NCI-H1694 treated with DMSO at 0.1 percent for 48 hours (cell line): ENCODE data around the gene DIP2A.

ENCODE experiments used
- DNase-seq: peaks from one replicate; lab custom pipeline; 2025; lab: John Stamatoyannopoulos, UW

Gene DIP2A

GRCh38 chr21:46594276-46594675 is 135.6 kb downstream of the DIP2A start:
- no peak for DNase-seq

- DNase-seq: no peak
These were observed 137.5 kb downstream of the DIP2A start for GRCh38 chr21:46596201-46596600.

GRCh38 chr21:46597031-46597430 is 138.3 kb downstream of the DIP2A start:
- DNase-seq: no peak

- DNase-seq: no peak
These were observed 139.2 kb downstream of the DIP2A start for GRCh38 chr21:46597896-46598343.

DNA sequence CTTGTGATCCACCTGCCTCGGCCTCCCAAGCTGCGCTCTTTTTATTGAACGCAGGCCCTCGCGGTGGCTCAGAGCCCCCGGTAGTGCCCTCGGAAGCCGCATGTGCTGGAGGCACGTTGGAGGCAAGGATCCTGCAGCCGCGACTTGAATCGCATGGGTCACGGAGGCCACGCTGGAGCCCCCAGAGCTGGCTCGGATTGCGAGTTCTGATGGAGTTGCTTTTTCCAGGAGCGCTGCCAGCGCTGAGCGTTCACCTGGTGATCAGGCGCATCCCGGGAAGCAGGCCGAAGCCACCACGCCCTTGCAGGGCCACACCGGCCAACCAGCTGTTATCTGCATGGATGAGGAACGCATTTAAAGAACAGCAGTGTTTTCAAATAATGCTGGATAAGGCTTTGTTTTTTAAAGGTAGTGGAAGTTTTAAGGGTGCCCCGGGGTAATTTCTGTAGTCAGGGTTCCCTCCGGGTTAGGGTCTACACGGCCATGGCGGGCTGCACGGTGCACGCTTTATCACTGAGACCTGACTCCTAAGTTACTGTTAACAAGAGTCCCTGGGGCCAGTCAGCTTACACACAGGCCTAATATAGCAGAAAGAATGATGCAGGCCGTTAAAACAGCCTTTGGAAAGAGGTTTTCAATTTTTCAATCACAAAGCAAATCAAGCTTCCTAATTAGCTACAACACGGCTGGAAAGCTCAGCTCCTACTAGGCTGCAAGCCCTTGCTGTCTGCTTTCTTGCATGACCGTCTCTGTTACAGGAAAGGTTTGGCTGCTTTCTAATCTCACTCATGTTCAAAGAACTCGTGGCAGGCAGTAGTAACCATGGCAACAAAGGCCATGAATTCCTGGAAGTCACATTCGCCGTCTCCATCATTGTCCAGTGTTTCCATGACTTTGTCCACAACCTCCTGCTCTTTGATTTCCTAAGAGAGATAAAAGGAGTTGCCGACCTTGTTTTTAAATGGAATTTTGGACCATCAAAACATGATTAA is 140.2 kb downstream of the DIP2A start:
- no peak for DNase-seq

- DNase-seq: no peak
These were observed 141.6 kb downstream of the DIP2A start for GRCh38 chr21:46600305-46600704.

DNA sequence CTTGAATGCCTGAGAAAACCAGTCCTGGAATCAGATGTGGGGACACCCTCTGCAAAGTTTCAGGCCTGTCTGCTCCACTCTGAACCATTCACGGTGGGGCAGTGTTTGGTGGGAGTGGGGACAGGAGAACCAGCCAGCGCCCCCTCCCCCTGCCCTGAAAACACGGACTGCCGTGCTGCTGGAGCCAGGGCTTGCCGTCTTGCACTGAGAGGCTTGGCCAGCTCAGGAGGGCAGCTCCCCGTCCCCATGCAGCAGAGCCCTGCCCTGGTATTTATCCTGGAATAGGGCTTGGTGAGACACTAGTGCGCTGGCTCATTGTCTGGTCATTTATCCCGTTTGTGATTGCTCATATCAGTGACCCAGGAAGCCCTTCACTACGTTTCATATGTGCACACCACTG is 142.3 kb downstream of the DIP2A start:
- no peak for DNase-seq

DNA sequence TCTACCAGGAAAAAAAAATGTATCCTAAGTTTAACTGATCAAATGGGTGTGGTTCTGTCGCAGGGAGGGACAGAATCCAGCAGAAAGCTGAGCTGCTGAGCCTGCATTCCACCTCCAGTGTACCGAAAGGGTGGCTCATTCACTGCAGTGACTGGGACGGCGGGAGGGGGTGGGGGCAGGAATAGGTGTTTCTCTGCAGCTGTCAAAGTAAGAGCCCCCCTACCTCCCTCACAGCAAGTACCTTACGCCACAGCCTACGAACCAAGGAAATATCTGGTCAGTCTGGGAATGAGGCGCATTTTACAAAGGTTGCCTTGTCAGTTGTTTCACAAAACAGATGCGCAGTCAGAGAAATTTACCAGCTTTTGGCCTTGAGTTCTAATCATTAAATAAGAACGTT is 144.5 kb downstream of the DIP2A start:
- DNase-seq: no peak

- DNase-seq: no peak
These were observed 145.8 kb downstream of the DIP2A start for GRCh38 chr21:46604329-46604974.

- no peak for DNase-seq
These were observed 146.5 kb downstream of the DIP2A start, which contains the start of gene S100B for GRCh38 chr21:46604975-46605766. Gene S100B, minus strand, starts transcription at chr21:46605082. Its CDS starts 2,667 bp downstream, at chr21:46602415.

GRCh38 chr21:46605767-46606426 is 147.2 kb downstream of the DIP2A start:
- DNase-seq: no peak

GRCh38 chr21:46606427-46606813 is 147.7 kb downstream of the DIP2A start:
- DNase-seq: no peak

- DNase-seq: no peak
These were observed 148.9 kb downstream of the DIP2A start for GRCh38 chr21:46607636-46608035.

- DNase-seq: no peak
These were observed 150.0 kb downstream of the DIP2A start for GRCh38 chr21:46608672-46609111.

DNA sequence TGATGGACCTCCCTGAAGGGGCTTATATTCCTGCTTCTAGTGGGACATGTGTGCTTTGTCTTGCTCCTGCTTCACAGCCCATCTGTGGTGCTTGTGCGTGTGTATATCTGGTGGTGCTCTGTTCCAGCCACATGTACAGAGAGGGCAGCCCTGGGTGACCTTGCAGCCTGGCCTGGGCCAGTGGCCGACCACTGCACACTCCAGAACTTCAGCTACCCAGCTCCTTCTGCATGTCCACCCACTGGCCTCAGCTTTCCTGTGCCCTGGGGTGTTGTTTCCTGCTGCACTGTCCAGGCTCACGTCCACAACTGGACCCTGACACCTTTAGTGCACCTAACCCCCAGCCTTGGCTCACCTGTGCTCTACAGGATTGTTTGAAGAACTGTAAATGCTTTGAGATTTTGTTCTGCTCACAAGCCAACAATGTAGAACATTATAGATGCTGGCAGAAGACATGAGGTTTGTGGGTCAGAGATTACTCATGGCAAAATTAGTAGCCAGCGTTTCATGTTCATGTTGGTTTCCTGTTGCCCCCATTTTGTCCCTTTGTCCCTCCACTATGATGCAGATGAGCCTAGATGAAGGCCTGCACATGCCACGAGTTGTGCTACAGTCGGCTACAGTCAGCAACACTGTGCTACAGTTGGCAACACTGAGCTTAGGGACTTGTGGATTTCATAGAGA is 151.5 kb downstream of the DIP2A start:
- DNase-seq: no peak

DNA sequence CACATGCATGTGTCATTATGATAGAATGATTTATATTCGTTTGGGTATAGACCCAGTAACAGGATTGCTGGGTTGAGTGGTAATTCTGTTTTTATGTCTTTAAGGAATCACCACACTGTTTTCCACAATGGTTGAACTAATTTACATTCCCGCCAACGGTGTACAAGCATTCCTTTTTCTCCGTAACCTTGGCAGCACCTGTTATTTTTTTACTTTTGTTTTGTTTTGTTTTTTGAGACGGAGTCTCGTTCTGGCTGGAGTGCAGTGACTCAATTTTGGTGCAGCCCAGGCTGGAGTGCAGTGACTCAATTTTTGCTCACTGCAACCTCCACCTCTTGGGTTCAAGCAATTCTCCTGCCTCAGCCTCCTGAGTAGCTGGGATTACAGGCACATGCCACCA is 154.7 kb downstream of the DIP2A start:
- DNase-seq: no peak

DNA sequence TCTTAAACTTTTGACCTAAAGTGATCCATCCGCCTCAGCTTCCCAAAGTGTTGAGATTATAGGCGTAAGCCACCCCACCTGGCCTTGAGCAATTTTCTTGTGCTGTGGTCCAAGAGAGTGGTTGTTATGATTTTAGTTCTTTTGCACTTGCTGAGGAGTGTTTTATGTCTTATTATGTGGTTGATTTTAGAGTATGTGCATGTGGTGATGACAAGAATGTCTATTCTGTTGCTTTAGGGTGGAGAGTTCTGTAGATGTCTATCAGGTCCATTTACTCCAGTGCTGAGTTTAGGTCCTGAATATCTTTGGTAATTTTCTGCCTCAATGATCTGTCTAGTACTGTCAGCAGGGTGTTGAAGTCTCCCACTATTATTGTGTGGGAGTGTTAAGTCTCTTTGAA is 157.4 kb downstream of the DIP2A start:
- no peak for DNase-seq

- no peak for DNase-seq
These were observed 158.0 kb downstream of the DIP2A start for GRCh38 chr21:46616656-46617055.

DNA sequence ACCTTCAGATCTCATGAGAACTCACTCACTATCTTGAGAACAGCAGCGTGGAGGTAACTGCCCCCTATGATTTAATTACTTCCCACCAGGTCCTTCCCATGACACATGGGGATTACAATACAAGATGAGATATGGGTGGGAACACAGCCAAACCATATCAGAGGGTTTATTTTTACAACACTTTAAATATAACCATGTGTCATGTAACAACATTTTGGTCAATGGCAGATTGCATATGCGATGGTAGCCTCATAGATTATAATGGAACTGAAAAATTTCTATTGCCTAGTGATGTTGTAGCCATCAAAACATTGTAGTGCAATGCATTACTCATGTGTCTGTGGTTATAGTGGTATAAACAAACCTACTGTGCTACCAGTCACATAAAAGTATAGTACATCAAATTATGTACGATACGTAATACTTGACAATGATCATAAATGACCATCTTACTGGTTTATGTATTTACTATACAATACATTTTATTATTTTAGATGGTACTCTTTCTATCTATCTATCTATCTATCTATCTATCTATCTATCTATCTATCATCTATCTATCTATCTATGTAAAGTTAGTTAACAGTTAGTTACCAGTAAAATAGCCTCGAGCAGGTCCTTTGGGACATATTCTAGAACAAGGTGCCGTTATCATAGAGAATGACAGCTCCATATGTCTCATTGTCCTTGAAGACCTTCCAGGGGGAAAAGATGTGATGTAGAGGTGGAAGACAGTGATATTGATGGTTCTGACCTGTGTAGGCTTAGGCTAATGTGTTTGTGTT is 158.8 kb downstream of the DIP2A start:
- no peak for DNase-seq

DNA sequence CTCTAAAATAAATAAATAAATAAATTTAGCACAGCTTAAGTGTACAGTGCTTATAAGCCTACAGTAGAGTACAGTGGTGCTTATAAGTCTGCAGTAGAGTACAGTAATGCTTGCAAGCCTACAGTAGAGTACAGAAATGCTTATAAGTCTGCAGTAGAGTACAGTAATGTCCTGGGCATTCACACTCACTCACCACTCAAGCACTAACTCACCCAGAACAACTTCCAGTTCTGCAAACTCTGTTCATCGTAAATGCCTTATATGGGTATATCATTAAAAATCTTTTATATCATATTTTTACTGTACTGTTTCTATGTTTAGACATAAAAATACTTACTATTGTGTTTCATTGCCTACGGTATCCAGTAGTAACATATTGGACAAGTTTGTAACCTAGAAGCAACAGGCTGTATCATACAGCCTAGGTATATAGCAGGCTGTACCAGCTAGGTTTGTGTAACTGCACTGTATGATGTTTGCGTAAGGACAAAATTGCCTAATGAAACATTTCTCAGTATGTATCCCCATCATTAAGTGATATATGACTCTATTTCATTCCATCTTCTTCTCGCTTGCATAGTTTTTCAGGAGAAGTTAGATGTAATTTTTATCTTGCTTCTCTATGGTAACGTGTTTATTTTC is 160.2 kb downstream of the DIP2A start:
- DNase-seq: no peak
